Kidney (tissue), 14 donors: Measurements from ENCODE around the gene ATRAID. TPM values are rescaled to one million over a fixed set of nuclear protein-coding genes. Genes with fewer than 3 reads are reported as not detected.

Experiments used
- DNase-seq, 5 donors: peaks; one replicate each; pipeline ENCODE4 v3.0.0-alpha.2; 2013 to 2020
- FAIRE-seq: peaks from 2 replicates; lab custom pipeline; 2012; peaks lifted over from hg19 to GRCh38; lab: Jason Lieb, UNC
- H3K27ac ChIP-seq, 2 donors: one replicate each; pipeline ENCODE4 v1.7.0; 2013; ENCODE audit warnings: low read depth in 2 of 2, low read length in 2 of 2, inconsistent platforms in 1 of 2
- H3K27me3 ChIP-seq: one replicate; pipeline ENCODE4 v1.7.1; 2013; ENCODE audit warnings: low read length, inconsistent platforms; ENCODE audit not compliant: control insufficient read depth, insufficient read depth
- H3K36me3 ChIP-seq, 3 donors: one replicate each; pipeline versions ENCODE4 v1.7.0 to v1.7.1; 2013; ENCODE audit warnings: low read length in 3 of 3, control low read depth in 1 of 3, inconsistent platforms in 1 of 3; ENCODE audit not compliant: insufficient read depth in 3 of 3, control insufficient read depth in 2 of 3
- H3K4me1 ChIP-seq, 3 donors: one replicate each; pipeline versions ENCODE4 v1.7.0 to v1.7.1; 2013; ENCODE audit warnings: low read length in 3 of 3, inconsistent platforms in 1 of 3, low read depth in 1 of 3; ENCODE audit not compliant: control insufficient read depth in 2 of 3, insufficient read depth in 2 of 3
- H3K4me3 ChIP-seq, 3 donors: one replicate each; pipeline versions ENCODE4 v1.7.0 to v1.8.1; 2013; ENCODE audit warnings: low read length in 3 of 3, control low read depth in 1 of 3, inconsistent platforms in 1 of 3
- H3K9ac ChIP-seq, 3 donors: one replicate each; pipeline versions ENCODE4 v1.7.0 to v1.7.1; 2013; ENCODE audit warnings: low read length in 3 of 3, control low read depth in 1 of 3, inconsistent platforms in 1 of 3
- H3K9me3 ChIP-seq, 3 donors: one replicate each; pipeline versions ENCODE4 v1.7.0 to v1.7.1; 2013; ENCODE audit warnings: low read length in 3 of 3, control low read depth in 1 of 3, inconsistent platforms in 1 of 3; ENCODE audit not compliant: control insufficient read depth in 2 of 3, insufficient read depth in 1 of 3
- CTCF ChIP-seq: IDR thresholded peaks from 3 replicates; pipeline ENCODE4 v1.5.1; 2012; ENCODE audit warnings: mild to moderate bottlenecking, moderate library complexity, borderline replicate concordance; ENCODE audit not compliant: insufficient read depth; ENCODE audit errors: extremely low read depth
- intact Hi-C: fragments of 100-400 bp; cut with DNase I; formaldehyde crosslinking; loops from one replicate; pipeline ENCODE4 v1.11.1; 2022
- polyA plus RNA-seq: library from polyadenylated mRNA; stranded (reverse); fragments of 350-450 nt; fragmentation: Illumina TruSeq; extraction: RNeasy Lipid Tissue Mini Kit (QIAGEN cat#74804); gene quantifications from one replicate; pipeline ENCODE4 v1.2.3, GENCODE V29; 2014; ENCODE audit warnings: low read depth, low replicate concordance; ENCODE audit not compliant: insufficient read depth
- total RNA-seq: library from RNA; stranded (reverse); fragmentation: NEBNext Ultra II Directional; extraction: Animal tissue kit (Norgen Biotek cat#: 25700); gene quantifications from one replicate; pipeline ENCODE4 v1.2.1, GENCODE V29; 2021
- donor health status: control.
- donor health status: control.
- donor health status: control.
- donor health status: control.
- donor health status: control.
- donor health status: DM: yes; HTN: yes; CAD: no.
- donor health status: Normal renal cell carcinoma (clear cell type).

The ATRAID gene
- total and polyA plus RNA-seq, 2 donors from 2014 or later = 119 to 279 TPM

- H3K4me1 ChIP-seq = no peaks in the 10 kb centered on the region
- no peaks in the 10 kb centered on the region for H3K27me3 ChIP-seq
- no peaks in the 10 kb centered on the region for H3K9me3 ChIP-seq
- intact Hi-C loops = no loop called here
- no peak for TF ChIP-seq CTCF
- no peak for DNase-seq
- no peak overlapping the region for H3K27ac ChIP-seq
- H3K4me3 ChIP-seq = no peak overlapping the region
- H3K9ac ChIP-seq = no peak overlapping the region
- no peak for FAIRE-seq
- peaks cover 0 to 52% (median 34%) of the 10 kb centered on the region in 3 donors for H3K36me3 ChIP-seq
These were observed 28.6 kb downstream of the ATRAID start for GRCh38 chr2:27240406-27240805.

- no peak overlapping the region for H3K27ac ChIP-seq
- H3K36me3 ChIP-seq = peaks cover 0 to 40% (median 28%) of the 10 kb centered on the region in 3 donors
- FAIRE-seq (no peak), DNase-seq (no peak)
- no peaks in the 10 kb centered on the region for H3K9me3 ChIP-seq
- H3K9ac ChIP-seq = no peak overlapping the region
- intact Hi-C loops = no loop called here
- H3K4me1 ChIP-seq = no peaks in the 10 kb centered on the region
- no peaks in the 10 kb centered on the region for H3K27me3 ChIP-seq
- no peak overlapping the region for H3K4me3 ChIP-seq
- TF ChIP-seq CTCF = no peak
These were observed 30.1 kb downstream of the ATRAID start for GRCh38 chr2:27241761-27242613.

GRCh38 chr2:27242614-27242951, 30.7 kb downstream of the ATRAID start:
- intact Hi-C loops = no loop called here
- FAIRE-seq = no peak
- H3K9ac ChIP-seq = no peak overlapping the region
- H3K27ac ChIP-seq = no peak overlapping the region
- H3K27me3 ChIP-seq = no peaks in the 10 kb centered on the region
- no peak for DNase-seq
- no peaks in the 10 kb centered on the region for H3K9me3 ChIP-seq
- no peaks in the 10 kb centered on the region for H3K4me1 ChIP-seq
- no peak for TF ChIP-seq CTCF
- peaks cover 0 to 35% (median 26%) of the 10 kb centered on the region in 3 donors for H3K36me3 ChIP-seq
- H3K4me3 ChIP-seq = no peak overlapping the region
